ENCODE measurements around the gene MRPS14.
A peak's percentile ranks its signal among the peaks of the same experiment; 100 is the strongest.

MRPS14 gene

DNA sequence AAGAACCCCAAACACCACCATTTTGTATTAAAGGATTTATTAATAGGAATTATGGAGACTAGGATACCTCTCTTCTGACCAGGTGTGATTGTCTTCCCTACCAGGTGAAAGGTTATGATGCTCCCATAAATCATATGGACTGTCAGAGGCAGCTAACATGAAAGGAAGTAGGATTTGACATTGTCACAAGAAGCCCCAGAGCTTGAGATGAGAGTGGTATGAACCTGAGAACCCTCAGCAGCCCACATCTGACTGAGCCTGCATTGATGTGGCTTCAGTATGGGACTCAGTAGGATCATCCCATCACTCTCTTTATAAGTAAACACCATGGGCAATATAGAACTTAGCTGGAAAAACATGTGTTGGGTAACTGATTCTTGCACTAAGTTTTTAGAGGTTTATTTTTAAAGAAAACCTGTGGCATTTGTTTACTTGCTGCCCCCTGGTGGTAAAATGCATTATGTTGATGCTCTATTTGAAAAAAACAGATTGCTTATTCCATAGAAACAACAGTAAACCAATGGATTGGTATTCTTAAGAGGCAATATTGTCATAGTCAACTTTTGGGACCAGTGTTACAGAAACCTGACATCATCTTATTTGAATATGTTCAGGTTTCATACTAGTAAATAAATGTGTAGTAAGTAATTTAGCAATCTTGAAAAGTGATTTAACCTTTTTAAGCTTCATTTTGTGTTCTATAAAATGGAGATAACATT lies 40.1 kb downstream of the MRPS14 start:
- DNase-seq = no peak

DNA sequence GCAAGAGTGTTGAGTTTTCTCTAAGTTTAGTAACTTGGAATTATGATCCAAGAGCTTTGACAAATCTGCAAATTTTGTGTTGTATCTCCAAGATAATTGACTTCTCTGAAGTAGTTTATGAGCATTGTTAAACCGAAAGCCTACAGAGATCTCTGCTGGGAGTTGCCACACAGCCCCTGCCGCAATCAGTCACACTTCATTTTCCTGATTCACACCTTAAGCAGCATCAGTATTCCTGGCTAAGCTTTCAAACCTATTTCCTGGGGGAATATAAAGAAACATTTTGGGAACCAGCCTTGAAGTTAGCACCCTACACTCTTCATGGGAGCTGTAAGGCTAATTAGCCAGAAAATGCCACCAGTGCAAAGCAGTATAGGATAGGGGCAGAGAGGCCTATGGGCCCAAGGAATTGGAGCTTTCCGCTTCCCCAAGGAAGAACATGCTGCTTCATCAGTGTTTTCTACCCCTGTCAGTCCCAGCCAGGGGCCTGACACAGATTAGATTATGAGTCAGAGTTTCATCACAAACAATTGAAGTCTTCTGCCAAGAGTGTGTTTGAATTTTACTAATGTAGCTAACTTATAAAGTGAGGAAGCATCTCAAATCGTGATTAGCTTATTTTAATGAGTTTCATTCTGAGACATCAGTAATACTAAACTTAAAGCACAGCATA lies 46.7 kb downstream of the MRPS14 start:
- no peak for DNase-seq

DNA sequence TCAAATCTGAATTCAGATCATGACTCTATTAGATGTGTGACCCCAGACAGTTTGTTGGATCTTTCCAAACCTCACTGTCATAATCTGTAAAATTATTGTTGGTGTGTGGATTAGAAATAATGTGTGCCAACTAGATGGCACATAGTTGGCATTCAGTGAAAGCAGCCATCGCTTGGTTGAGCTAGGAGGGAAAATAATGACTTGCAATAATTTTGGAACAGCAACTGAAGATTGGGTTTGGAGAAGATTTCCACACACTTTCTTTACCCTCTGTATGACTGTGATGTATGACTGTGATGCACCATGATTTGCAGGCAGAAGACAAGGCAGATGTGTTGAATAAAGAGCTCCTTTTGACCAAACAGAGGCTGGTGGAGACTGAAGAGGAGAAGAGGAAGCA lies 47.5 kb downstream of the MRPS14 start:
- DNase-seq = no peak

DNA sequence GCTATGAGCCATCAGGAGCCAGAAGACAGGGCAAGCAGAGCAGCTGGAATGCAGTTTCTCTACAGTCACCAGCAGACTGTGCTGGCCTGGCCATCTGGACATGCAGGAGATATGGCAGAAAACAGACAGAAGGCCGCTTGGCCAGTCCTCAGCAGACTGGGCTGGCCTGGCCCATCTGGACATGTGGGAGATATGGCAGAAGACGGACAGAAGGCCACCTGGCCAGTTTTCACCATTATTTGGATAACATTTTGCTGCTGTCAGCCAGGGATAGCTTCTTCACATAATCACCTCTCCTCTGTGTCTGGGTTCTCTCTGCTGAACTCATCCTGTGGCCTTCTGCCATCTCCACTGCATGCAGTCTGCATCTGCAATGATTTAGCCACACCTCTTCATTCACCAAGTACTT lies 48.5 kb downstream of the MRPS14 start:
- no peak for DNase-seq

DNA sequence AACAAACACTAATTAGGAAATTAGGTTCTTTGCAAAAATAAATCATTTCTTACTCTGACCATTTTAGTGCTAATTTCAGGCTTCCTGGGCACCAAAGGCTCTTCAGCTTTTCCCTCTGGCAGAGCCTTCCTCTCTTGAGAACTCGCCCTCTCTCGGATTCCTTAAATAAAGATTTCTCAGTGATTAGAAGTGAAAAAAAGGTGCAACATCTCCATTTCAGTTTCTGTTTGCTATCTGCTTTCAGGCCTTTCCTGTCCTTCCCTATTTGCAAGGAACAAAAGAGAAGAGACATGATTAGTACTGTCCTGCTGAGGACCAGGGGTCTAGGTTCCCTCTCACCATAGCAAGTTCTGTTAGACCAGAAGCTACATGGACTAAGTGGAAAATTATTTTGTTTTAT lies 51.3 kb downstream of the MRPS14 start:
- DNase-seq = no peak

DNA sequence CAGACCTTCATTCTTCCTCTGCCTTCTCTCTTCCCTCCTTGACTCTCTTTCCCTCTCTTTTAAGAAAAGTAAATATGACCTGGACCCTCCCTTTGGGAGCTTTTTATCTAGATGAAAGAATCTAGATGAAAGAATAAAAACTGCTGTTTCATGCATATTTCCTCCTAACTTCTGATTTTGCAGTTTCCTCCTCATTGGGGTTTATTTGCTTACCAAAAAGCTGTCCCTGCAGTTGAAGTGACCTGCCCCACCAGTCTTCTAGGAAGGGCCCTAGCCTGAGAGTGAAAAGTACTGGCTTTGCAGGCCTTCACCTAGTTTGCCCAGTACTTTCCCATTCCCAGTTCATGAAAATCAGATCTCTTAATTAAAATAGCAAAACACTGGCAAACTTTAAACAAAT lies 51.8 kb downstream of the MRPS14 start:
- DNase-seq = no peak

DNA sequence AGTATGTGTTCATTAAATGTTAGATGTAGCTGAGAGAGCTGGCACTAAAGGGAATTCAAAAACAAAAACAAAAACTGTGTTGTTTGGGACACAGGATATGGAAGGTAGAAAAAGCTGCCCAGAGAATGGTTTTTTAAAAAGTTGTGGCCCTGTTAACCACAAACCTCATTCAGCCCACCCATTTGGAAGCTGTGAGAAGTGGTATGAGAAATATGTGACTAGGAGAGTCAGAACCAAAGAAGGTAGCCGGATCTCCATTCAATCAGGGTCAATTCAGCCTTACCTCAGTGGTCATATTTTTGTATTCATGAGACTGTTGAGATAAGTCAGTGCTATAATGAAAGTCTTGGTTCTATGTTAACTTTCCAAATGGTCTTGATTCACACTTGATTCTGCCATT lies 53.2 kb downstream of the MRPS14 start:
- DNase-seq = no peak

DNA sequence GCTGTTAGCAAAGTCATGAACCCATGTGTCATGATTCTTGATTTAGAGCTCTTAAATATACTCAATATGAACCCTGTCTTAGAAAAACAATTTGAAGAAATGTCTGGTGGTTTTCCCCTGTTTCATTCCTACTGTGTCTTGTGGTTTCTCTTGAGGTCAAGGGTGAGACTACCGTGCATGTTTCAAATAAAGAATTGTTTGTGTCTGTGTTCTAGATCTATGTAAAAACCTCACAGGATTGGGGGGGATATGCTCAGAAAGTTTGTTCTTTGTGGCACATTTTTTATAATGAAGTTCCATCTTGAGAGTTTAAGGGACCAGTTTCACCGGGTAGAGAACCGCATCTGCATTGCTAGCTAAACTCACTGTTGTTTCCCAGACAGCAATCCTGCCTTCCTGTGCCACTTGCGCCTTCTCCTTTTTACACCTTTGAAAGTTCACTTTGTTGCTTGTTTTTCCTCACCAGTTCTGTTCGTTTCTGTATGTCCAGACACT lies 54.4 kb downstream of the MRPS14 start:
- no peak for DNase-seq

DNA sequence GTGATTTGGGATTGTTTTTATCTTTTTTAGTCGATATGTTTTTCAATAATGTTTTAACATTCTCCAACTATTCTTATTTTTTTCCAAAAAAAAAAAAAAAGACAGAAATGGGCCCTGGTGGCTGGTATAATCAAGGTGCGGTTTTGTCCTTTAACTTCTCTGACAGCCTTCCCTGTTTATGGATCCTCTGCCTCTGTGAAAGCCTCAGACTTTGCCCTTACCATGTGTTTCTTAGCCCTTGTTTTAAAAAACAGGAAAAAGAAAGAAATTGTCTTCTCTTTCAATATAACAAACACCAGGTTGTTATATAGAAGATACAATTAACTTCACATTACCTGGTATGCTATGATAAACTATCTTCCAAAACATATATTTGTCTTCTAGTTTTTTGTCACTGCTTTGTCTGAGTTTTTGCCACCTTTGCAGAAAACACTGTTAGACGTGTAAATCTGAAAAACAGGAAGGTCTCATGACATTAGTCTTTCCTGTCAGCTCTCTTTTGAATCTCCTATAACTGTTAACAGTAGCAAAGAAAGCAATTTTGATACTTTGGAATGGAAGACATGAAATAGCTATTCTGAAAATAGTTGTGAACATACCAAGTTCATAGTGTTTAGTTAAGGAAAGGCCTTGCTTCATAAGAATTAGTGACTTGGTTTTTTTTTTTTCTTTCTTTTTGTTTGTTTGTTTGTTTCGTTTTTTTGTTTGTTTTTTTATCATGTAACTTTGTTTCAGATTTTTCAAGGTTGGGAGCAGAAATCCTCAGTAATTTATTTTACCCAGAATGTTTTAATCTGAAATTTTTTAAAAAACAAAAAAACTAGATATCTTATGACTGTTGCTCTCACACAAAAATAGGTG lies 55.1 kb downstream of the MRPS14 start:
- DNase-seq = no peak

DNA sequence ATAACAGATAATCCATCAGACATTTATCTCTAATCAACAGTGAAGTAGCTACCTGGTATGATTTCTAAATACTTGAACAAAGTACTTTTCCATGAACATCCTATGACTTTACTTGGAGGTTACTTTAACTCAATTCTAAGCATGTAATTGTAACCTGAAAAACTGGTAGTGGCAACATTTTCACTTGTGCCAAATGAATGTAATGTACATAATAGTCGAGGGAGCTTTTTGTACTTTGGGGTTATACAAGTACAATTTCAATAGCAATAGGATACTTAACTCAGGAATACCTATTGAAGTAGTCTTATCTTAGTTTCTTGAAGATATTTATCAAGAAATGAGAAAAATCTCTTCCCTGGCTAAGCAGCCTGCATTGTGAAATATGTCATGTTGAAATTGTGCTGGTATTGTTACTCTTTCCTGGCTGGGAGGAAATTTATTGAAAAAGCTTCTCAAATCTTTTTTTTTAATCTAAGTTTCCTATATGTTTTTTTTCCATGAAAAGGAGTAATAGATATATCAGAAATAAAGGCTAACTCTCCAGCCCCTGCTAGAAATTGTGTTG lies 57.1 kb downstream of the MRPS14 start:
- DNase-seq = no peak

DNA sequence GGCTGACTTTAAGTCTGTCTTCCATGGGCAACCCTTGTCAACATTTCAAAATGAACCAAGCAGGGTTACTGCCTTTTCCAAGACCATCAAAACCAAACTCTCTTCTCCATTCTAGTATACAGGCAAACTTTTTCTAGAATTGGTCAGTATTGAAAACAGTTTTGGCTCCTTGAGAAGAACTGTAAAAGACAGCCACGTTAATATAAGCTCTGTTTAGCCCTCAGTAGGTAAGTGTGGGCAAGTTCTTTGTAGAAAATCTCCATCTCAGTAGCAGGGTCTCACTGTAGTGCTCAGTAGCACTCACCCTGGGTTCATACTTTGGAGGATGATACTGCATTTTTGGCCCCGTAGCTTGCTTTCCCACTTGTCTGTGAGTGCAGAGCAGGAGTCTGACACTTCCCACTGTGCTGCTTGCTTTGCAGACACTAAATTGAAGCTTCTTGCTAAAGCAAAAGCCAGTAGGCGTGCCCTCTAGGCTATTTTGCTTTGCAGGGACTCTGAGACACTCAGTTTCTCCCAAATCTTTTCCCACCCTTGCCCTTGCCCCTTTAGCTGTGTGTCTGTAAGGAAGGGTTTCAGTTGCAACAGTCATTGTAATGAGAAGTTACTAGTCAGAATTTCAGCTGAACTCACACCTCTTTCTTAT lies 57.7 kb downstream of the MRPS14 start:
- DNase-seq = peak in 1 of 2 experiments; percentile 34

DNA sequence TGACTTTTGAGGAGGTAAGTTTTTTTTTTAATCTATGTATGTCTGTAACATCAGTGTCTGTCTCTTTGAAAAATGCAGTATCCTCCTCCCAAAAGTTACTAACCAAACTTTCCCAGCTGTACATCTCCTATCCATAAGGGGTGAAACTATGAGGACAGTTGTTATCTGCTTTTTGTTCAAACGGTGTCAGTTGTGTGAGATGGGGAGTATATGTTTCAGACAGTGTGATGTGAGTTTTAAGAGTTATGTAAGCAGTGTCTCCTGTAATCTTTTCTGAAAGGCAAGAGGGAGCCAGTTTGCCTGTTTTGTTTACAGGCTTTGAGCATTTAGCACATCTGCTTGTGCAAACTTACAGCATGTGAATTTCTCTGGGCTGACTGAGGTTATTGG lies 58.3 kb downstream of the MRPS14 start:
- no peak for DNase-seq

DNA sequence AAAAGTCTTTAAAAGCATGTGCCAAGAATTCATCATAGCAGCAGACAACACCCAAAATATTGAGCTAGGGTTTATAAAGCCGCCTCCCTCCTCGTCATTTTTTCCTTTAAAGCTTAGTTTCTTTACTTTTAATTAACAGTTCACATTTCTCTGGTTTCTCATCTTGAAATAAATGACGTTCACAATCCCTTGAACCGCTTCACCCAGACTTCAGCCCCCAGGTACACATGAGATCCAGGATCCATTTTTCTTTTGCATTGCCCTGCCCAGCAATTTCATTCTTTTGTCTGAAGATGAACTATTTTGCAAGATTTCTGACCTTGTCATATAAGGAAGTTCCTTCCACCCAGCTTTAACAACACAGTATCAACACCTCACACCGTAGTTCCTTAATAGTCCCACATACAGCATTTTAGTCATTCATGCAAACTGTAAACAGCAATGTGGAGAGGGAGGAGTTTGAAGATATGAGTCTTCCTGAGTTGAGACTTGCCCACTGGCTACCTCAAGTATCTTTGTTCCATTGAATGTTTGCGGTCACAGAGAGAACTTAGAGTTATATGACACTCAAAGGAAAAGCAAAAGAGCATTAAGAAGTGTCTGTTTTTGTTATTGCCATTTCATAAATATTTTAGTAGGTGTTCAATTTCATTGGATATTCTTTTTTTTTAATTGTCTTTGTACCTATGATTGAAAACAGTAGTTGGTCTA lies 58.8 kb downstream of the MRPS14 start:
- no peak for DNase-seq

DNA sequence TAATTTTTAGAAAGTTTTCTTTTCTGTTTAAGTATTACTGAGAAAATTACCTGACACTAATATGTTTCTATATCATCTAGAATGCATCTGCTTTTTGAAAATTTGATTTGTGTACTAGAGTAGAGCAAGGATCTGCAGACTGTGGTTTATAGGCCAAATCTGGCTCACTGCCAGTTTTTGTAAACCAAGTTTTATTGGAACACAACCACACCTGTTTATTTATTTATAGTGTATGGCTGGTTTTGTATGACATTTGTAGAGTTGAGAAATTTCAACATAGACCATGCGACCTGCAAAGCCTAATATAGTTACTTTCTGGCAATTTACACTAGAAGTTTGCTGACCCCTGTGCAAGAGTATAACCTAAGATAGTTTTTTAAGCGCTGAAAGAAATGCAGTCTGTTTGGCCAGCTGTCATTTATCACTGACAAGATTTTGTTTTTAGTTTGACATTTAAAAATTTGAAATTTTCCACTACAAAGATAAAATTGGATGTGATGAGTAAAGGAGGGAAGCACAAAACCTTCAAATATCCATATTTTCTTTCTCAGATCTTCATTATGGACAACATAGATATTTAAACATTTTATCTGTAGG lies 59.6 kb downstream of the MRPS14 start:
- no peak for DNase-seq
